Measurements from ENCODE around the gene HAUS7.
A peak's percentile ranks its signal among the peaks of the same experiment; 100 is the strongest.
"Not testable (repeated sequence)": the region's sequence is repeated elsewhere in the genome, so short reads cannot be mapped to it uniquely, and the experiment has no call there.

The HAUS7 gene

DNA sequence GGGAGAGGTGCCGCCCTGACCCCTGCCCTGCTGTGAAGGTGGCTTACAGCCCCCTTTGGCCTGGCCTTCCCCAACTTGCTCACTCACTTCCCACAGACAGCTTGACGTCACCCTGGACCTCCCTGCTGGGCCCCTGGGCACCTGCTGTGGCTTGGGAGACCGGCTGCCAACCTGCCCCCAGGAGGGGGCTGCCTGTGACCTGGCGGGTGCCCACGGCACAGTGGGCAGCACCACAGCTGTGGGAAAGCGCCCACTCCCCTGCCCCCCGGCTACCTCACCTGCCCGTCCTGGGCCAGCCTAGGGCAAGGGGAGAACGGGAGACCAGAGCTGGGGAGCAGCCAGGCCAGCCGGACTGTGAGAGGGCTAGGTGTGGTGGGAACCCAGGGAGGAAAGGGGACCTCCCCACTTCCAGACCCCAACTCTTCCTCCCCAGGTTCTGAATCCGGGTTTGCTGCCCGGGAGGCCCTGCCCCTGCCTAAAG is 61.5 kb downstream of the HAUS7 start:
- DNase-seq (ENCODE audit: low spot score), result no peak

DNA sequence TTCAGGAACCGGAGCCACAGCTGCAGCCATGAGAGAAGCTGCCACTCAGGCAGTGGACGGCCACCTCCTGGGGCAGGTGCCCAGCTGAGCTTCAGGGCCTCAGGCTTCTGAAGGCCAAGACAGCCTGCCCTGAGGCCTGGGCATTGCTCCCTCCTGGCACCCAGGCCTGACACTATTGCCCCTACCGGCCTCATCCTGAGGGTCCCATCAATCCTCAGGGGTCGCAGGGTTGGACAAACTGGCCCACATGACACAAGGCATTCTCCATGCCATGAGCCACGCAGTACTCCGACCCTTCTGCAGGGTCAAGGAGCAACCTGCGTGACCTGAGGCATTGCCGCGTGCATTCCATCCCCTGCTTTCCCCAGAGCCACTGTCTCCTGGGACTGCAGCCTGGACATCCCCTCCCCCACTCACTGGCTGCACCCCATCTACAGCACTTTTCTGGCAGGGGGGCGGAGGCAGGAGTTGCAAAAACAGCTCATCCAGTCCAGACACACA is 62.1 kb downstream of the HAUS7 start:
- DNase-seq (ENCODE audit: low spot score), result no peak

DNA sequence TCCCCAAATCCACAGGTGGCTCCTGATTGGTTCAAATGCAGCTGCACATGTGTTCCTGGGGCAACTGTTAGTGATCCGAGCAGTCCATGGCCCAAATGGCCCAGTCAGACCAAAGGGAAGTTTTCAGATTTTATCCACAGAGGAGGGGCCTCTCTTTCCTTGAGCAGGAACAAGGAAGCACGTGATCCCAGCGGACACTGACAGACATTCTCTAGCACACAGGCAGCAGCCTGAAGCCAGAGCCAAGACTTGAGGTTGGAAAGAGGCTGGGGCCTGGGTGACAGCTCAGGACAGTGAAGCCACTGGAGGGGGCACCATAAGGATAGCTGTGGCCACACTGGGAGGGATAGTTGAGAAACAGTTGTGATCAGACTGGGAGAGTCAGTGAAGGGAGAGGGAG is 62.6 kb downstream of the HAUS7 start:
- DNase-seq (ENCODE audit: low spot score), result no peak

GRCh38 chrX:153406903-153407302 is 63.5 kb downstream of the HAUS7 start:
- DNase-seq (ENCODE audit: low spot score), result no peak

DNA sequence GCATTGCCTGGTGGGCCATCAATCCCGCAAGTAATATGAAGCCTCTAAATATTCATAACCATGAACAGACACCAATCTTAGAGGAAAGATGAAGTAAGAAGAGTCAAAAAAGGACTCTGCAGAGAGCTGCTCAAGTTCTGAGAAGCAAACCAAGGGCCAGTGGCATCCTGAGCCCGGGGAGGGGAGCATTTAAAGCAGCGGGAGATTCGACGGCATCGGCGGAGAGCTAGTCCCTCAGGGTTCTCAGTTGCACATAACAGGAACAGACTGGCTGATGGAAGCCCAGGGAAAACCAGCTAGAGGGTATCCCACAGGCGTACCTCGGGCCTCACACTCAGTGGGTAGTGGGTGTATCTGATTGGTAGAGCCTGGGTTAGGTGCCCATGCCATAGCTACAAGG is 64.4 kb downstream of the HAUS7 start:
- no peak for DNase-seq (ENCODE audit: low spot score)

DNA sequence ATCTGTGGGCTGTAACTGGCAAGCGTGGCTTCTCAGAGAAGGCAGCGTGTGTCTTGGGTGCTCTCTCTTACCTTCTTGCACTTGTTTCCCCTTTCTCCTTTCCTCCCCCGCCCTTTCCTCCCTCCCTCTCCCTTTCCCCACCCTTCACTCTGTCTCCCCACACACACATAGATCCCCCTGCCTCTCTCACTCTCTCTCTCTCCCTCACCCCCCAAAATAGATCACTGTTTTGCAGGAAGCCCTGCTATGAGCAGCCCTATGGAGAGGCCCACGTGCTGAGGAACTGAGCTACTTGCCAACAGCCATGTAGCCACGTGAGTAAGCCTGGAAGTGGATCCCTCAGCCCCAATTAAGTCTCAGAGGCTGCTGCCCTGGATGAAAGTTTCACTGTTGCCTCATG is 65.0 kb downstream of the HAUS7 start:
- DNase-seq (ENCODE audit: low spot score), result no peak

- not testable (repeated sequence) for DNase-seq (ENCODE audit: low spot score)
Measured at GRCh38 chrX:153404333-153404732, 66.0 kb downstream of the HAUS7 start.

- DNase-seq (ENCODE audit: low spot score), result no peak
Measured at GRCh38 chrX:153401133-153401764, 69.1 kb downstream of the HAUS7 start, which contains the start of gene PNMA6E. PNMA6E (minus strand) TSS chrX:153401350; CDS start chrX:153398849, 2,501 bp downstream.

DNA sequence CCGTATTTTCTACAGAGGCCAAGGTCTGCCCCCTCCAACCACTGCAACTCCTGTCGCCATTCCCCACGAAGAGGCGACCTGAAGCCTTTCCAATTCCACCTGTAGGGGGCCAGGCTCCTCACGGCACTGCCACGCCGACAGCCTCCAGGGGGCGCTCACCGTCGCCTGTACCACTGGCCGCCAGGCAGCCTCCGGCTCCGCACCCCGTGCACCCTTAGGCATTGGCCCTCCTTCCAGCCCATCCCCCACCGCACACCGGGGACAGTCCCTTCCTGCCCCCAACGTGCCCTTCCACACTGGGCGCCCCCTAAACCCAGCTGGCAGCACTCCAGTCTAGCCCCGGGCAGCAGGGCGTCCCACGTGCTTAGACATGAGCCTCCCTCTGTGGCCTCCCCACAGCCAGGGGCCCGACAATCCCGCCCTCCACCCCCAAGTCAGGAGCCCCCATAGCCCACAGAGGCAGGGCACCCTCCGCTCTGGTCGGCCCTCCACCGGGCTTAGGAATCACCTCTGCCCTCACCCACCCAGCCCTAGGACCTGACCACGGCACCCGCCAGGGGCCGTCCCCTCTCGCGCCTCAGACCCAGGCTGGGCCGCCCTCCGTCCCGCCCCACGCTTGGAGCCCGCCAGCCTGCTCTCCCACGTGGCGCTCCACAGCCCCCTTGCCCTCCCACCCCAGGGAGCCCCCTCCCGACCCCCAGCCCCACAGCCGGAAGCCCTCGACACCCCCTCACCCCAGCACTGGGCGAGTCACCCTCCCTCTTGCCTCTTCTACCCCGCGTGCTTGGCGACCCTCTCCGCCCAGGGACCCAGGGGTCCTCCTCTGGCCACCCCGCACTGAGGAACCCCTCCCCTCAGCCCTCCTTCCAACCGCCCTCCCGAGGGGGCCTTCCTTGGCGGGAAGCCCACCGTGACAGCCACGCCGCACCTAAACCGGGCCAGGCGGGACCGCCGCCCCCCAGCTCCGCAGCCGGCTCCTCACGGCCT is 69.9 kb downstream of the HAUS7 start:
- DNase-seq (ENCODE audit: low spot score), result peak; percentile 31

GRCh38 chrX:153398275-153398960 is 72.0 kb downstream of the HAUS7 start:
- DNase-seq (ENCODE audit: low spot score), result no peak

All from kidney tubule cell (primary cell).